SU-DHL-6 (cell line): ENCODE measurements around the gene GPR142.

ENCODE experiments used
- H2AFZ ChIP-seq: fragments of 200-600 bp; sonication (generic); 2 replicates; pipeline ENCODE4 v1.6.1; 2014; ENCODE audit warnings: low read depth, mild to moderate bottlenecking, moderate library complexity, mixed read lengths, antibody characterized with exemption, low read length; ENCODE audit not compliant: severe bottlenecking
- H3F3A ChIP-seq: fragments of 200-600 bp; shearing (Covaris generic); 2 replicates; pipeline ENCODE4 v1.6.0; 2016; ENCODE audit warnings: antibody characterized with exemption, mild to moderate bottlenecking; ENCODE audit not compliant: insufficient read depth
- H3K27ac ChIP-seq: fragments of 200-600 bp; sonication (generic); 2 replicates; pipeline ENCODE4 v1.5.1; 2016; ENCODE audit warnings: low read depth, mild to moderate bottlenecking, low read length, moderate library complexity, mixed read lengths
- H3K27me3 ChIP-seq: fragments of 200-600 bp; sonication (generic), shearing (Covaris generic); 2 replicates; pipeline ENCODE4 v1.6.0; 2014; ENCODE audit warnings: mild to moderate bottlenecking, low read length
- H3K36me3 ChIP-seq: fragments of 200-600 bp; sonication (generic); 2 replicates; pipeline ENCODE4 v1.6.1; 2014; ENCODE audit warnings: mild to moderate bottlenecking, low read length, mixed read lengths
- H3K4me2 ChIP-seq: fragments of 300-600, 200-600 bp; shearing (Covaris generic), sonication (generic); 2 replicates; pipeline ENCODE4 v1.6.0; 2014; ENCODE audit warnings: low read length, low read depth, mild to moderate bottlenecking; ENCODE audit not compliant: poor library complexity, severe bottlenecking
- H3K4me3 ChIP-seq: fragments of 200-600 bp; sonication (generic); 2 replicates; pipeline ENCODE4 v1.5.1; 2014; ENCODE audit warnings: antibody characterized with exemption, low read length, mild to moderate bottlenecking, mixed read lengths; ENCODE audit not compliant: insufficient read depth, poor library complexity, severe bottlenecking
- H3K79me2 ChIP-seq: fragments of 200-600 bp; sonication (generic); 2 replicates; pipeline ENCODE4 v1.6.1; 2014; ENCODE audit warnings: mild to moderate bottlenecking, low read length, moderate library complexity; ENCODE audit not compliant: insufficient read depth
- H3K9ac ChIP-seq: fragments of 200-600 bp; sonication (generic); 2 replicates; pipeline ENCODE4 v1.7.0; 2014; ENCODE audit warnings: mild to moderate bottlenecking, low read length
- H3K9me2 ChIP-seq: fragments of 200-600 bp; sonication (generic); replicated peaks from 2 replicates; pipeline ENCODE4 v1.6.1; 2014; ENCODE audit warnings: low read length; ENCODE audit not compliant: insufficient read depth
- H3K9me3 ChIP-seq: fragments of 200-600 bp; sonication (generic); 2 replicates; pipeline ENCODE4 v1.6.1; 2014; ENCODE audit warnings: low read length, mixed read lengths; ENCODE audit not compliant: insufficient read depth
- H4K20me1 ChIP-seq: fragments of 200-600 bp; sonication (generic); 2 replicates; pipeline ENCODE4 v1.6.1; 2014; ENCODE audit warnings: low read depth, mild to moderate bottlenecking, antibody characterized with exemption, low read length, moderate library complexity, mixed read lengths
- EZH2phosphoT487 ChIP-seq: fragments of 200-600 bp; sonication (generic), shearing (Covaris generic); conservative IDR thresholded peaks from 2 replicates; pipeline ENCODE4 v1.6.1; 2018; ENCODE audit warnings: mild to moderate bottlenecking, antibody characterized with exemption, low read length, moderate library complexity, mixed read lengths
- TF ChIP-seq, protein P1 (sequence below): fragments of 200-600 bp; sonication (generic); IDR thresholded peaks from one replicate; pipeline ENCODE4 v1.5.1; 2017; ENCODE audit warnings: antibody characterized with exemption, mild to moderate bottlenecking, low read length, moderate library complexity; ENCODE audit not compliant: insufficient read depth, poor library complexity, severe bottlenecking

Gene GPR142

DNA sequence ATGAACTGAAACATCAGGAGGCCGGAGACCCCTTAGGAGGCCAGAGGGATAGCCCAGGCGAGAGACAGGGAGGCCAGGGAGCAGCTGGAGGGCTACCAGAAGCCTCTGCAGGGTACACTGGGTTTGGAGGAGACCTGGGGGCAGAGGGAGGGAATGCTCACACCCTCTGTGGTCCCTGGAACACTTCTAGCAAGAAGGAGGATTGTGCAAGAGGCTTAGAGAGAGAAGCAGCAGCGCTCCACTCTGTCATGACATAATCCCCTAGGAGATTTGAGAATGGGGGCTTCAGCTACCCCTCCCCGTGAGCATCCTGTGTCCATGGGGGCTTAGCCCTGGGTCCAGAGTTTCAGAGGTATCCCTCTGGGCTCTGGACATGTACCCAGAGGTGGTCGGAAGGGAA is 15.8 kb downstream of the GPR142 start:
- no peak overlapping the region for H3K4me3 ChIP-seq
- H3K9me2 ChIP-seq, result no peaks in the 10 kb centered on the region
- no peaks in the 10 kb centered on the region for H3K79me2 ChIP-seq
- H4K20me1 ChIP-seq, result no peaks in the 10 kb centered on the region
- no peaks in the 10 kb centered on the region for H3K36me3 ChIP-seq
- no peaks in the 10 kb centered on the region for H3K27me3 ChIP-seq
- TF ChIP-seq, protein P1, sequence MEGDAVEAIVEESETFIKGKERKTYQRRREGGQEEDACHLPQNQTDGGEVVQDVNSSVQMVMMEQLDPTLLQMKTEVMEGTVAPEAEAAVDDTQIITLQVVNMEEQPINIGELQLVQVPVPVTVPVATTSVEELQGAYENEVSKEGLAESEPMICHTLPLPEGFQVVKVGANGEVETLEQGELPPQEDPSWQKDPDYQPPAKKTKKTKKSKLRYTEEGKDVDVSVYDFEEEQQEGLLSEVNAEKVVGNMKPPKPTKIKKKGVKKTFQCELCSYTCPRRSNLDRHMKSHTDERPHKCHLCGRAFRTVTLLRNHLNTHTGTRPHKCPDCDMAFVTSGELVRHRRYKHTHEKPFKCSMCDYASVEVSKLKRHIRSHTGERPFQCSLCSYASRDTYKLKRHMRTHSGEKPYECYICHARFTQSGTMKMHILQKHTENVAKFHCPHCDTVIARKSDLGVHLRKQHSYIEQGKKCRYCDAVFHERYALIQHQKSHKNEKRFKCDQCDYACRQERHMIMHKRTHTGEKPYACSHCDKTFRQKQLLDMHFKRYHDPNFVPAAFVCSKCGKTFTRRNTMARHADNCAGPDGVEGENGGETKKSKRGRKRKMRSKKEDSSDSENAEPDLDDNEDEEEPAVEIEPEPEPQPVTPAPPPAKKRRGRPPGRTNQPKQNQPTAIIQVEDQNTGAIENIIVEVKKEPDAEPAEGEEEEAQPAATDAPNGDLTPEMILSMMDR, result no peak
- no peak for TF ChIP-seq EZH2phosphoT487
- H3K9ac ChIP-seq, result no peak overlapping the region
- H3K4me2 ChIP-seq, result no peak overlapping the region
- H2AFZ ChIP-seq, result no peak overlapping the region
- H3K9me3 ChIP-seq, result no peaks in the 10 kb centered on the region
- H3K27ac ChIP-seq, result no peak overlapping the region
- H3F3A ChIP-seq, result no peaks in the 10 kb centered on the region

DNA sequence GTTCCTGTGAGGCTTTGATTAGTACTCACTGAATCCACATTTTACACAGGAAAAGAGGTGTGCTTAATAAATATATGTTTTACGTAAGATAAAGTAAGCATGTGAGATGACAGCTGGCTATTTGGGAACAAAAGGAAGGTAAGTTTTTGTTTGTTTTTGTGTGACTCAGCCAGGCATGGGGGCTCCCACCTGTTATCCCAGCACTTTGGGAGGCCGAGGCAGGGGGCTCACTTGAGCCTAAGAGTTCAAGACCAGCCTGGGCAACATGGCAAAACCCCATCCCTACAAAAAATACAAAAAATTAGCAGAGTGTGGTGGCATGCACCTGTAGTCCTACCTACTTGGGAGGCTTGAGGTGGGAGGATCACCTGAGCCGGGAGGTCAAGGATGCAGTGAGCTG is 17.9 kb downstream of the GPR142 start:
- Histone ChIP-seq H3K36me3 (no peaks in the 10 kb centered on the region), H3F3A (no peaks in the 10 kb centered on the region), H3K27me3 (no peaks in the 10 kb centered on the region), H3K27ac (no peak overlapping the region), H3K9ac (no peak overlapping the region), H3K9me2 (no peaks in the 10 kb centered on the region), H3K4me3 (no peak overlapping the region), H2AFZ (no peak overlapping the region), H4K20me1 (no peaks in the 10 kb centered on the region), H3K9me3 (no peaks in the 10 kb centered on the region), H3K79me2 (no peaks in the 10 kb centered on the region), H3K4me2 (no peak overlapping the region)
- TF ChIP-seq, protein P1, result no peak
- TF ChIP-seq EZH2phosphoT487, result no peak

DNA sequence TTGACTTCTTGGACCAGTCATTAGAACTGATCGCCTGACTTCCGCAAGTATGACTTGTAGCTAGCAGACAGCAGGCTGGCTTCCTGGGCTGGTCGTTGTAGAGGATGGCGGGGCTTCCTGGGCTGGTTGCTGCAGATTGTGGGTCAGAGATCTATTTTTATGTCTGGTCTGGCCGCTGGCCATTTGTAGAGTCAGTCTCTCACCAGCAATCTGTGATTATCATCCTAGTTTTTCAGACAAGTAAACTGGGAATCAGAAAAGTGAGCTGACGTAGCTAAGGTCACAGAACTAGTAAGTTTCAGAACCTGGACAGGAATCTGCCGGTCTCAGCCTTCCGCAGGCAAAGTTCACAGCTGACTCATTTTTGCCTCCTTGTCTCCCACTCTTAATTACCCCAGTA is 19.1 kb downstream of the GPR142 start:
- Histone ChIP-seq H3K36me3 (no peaks in the 10 kb centered on the region), H3K9me3 (no peaks in the 10 kb centered on the region), H3K27ac (no peak overlapping the region), H3K9ac (no peak overlapping the region), H3F3A (no peaks in the 10 kb centered on the region), H3K4me3 (no peak overlapping the region), H3K27me3 (no peaks in the 10 kb centered on the region), H3K9me2 (no peaks in the 10 kb centered on the region), H2AFZ (no peak overlapping the region), H3K79me2 (no peaks in the 10 kb centered on the region), H3K4me2 (no peak overlapping the region), H4K20me1 (no peaks in the 10 kb centered on the region)
- no peak for TF ChIP-seq EZH2phosphoT487
- TF ChIP-seq, protein P1, result no peak
